WTC11 (cell line): ENCODE results near the gene CPT1B.

Source experiments
- ETV6 ChIP-seq: sonication (generic); formaldehyde crosslinking; IDR thresholded peaks from 2 replicates; pipeline ENCODE4 v1.8.1; 2022; ENCODE audit warnings: mild to moderate bottlenecking, missing genetic modification reagents
- FOXK1 ChIP-seq: sonication (generic); formaldehyde crosslinking; IDR thresholded peaks from 2 replicates; pipeline ENCODE4 v1.8.0; 2022; ENCODE audit warnings: mild to moderate bottlenecking, moderate library complexity, missing genetic modification reagents
- HMGXB4 ChIP-seq: sonication (generic); formaldehyde crosslinking; IDR thresholded peaks from 2 replicates; pipeline ENCODE4 v1.8.1; 2023; ENCODE audit warnings: mild to moderate bottlenecking, moderate library complexity, missing genetic modification reagents
- MAX ChIP-seq: sonication (generic); formaldehyde crosslinking; IDR thresholded peaks from 2 replicates; pipeline ENCODE4 v1.8.0; 2022; ENCODE audit warnings: mild to moderate bottlenecking, missing genetic modification reagents
- RELA ChIP-seq: sonication (generic); formaldehyde crosslinking; IDR thresholded peaks from 2 replicates; pipeline ENCODE4 v1.8.1; 2022; ENCODE audit warnings: missing genetic modification reagents, mild to moderate bottlenecking, borderline replicate concordance
- SMAD3 ChIP-seq: sonication (generic); formaldehyde crosslinking; IDR thresholded peaks from 2 replicates; pipeline ENCODE4 v1.8.0; 2022; ENCODE audit warnings: missing genetic modification reagents, mild to moderate bottlenecking, borderline replicate concordance
- USF2 ChIP-seq: sonication (generic); formaldehyde crosslinking; IDR thresholded peaks from 2 replicates; pipeline ENCODE4 v1.8.1; 2023; ENCODE audit warnings: mild to moderate bottlenecking, missing genetic modification reagents, moderate library complexity
- ZNF121 ChIP-seq: sonication (generic); formaldehyde crosslinking; IDR thresholded peaks from 2 replicates; pipeline ENCODE4 v1.8.0; 2023; ENCODE audit warnings: missing genetic modification reagents
- TF ChIP-seq, protein P1 (sequence below): fragments of 200-600 bp; IDR thresholded peaks from 2 replicates; pipeline ENCODE4 v1.8.0; 2022; ENCODE audit warnings: antibody characterized with exemption
- TF ChIP-seq, protein P2 (sequence below): sonication (generic); formaldehyde crosslinking; IDR thresholded peaks from 2 replicates; pipeline ENCODE4 v1.8.1; 2023; ENCODE audit warnings: mild to moderate bottlenecking, missing genetic modification reagents
- TF ChIP-seq, protein P3 (sequence below): sonication (generic); formaldehyde crosslinking; IDR thresholded peaks from 2 replicates; pipeline ENCODE4 v1.8.0; 2023; ENCODE audit warnings: missing genetic modification reagents

GRCh38 chr22:50573491-50574382, 4.5 kb downstream of the CPT1B start:
- TF ChIP-seq, protein P1, sequence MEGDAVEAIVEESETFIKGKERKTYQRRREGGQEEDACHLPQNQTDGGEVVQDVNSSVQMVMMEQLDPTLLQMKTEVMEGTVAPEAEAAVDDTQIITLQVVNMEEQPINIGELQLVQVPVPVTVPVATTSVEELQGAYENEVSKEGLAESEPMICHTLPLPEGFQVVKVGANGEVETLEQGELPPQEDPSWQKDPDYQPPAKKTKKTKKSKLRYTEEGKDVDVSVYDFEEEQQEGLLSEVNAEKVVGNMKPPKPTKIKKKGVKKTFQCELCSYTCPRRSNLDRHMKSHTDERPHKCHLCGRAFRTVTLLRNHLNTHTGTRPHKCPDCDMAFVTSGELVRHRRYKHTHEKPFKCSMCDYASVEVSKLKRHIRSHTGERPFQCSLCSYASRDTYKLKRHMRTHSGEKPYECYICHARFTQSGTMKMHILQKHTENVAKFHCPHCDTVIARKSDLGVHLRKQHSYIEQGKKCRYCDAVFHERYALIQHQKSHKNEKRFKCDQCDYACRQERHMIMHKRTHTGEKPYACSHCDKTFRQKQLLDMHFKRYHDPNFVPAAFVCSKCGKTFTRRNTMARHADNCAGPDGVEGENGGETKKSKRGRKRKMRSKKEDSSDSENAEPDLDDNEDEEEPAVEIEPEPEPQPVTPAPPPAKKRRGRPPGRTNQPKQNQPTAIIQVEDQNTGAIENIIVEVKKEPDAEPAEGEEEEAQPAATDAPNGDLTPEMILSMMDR: no peak
- no peak for TF ChIP-seq USF2
- TF ChIP-seq MAX (CRISPR knock-in tag): no peak
- TF ChIP-seq FOXK1 (CRISPR knock-in tag): no peak
- TF ChIP-seq, protein P2, sequence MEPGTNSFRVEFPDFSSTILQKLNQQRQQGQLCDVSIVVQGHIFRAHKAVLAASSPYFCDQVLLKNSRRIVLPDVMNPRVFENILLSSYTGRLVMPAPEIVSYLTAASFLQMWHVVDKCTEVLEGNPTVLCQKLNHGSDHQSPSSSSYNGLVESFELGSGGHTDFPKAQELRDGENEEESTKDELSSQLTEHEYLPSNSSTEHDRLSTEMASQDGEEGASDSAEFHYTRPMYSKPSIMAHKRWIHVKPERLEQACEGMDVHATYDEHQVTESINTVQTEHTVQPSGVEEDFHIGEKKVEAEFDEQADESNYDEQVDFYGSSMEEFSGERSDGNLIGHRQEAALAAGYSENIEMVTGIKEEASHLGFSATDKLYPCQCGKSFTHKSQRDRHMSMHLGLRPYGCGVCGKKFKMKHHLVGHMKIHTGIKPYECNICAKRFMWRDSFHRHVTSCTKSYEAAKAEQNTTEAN (CRISPR knock-in tag): no peak
- TF ChIP-seq RELA (CRISPR knock-in tag): no peak
- TF ChIP-seq HMGXB4: no peak
- no peak for TF ChIP-seq ZNF121
- TF ChIP-seq ETV6: no peak
- no peak for TF ChIP-seq SMAD3
- TF ChIP-seq, protein P3, sequence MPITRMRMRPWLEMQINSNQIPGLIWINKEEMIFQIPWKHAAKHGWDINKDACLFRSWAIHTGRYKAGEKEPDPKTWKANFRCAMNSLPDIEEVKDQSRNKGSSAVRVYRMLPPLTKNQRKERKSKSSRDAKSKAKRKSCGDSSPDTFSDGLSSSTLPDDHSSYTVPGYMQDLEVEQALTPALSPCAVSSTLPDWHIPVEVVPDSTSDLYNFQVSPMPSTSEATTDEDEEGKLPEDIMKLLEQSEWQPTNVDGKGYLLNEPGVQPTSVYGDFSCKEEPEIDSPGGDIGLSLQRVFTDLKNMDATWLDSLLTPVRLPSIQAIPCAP (CRISPR knock-in tag): no peak
